Lower lobe of right lung (tissue), 2 donors: ENCODE results near the gene PNPLA1. TPM values are rescaled to one million over a fixed set of nuclear protein-coding genes. Genes with fewer than 3 reads are reported as not detected.

Experiments used
- ATAC-seq, 2 donors: fragments of 200-7000 bp; cut with Tn5 transposase; one replicate each; pipeline ENCODE4 v1.9.1; 2020 to 2022; ENCODE audit warnings: mild to moderate bottlenecking in 2 of 2, moderate library complexity in 2 of 2
- DNase-seq: peaks from one replicate; pipeline ENCODE4 v3.0.0-alpha.2; 2020
- H3K27ac ChIP-seq: fragments of 200-600 bp; one replicate; pipeline ENCODE4 v1.8.0; 2022
- H3K27me3 ChIP-seq: fragments of 200-600 bp; one replicate; pipeline ENCODE4 v1.8.0; 2022; ENCODE audit warnings: low read depth
- H3K36me3 ChIP-seq: fragments of 200-600 bp; one replicate; pipeline ENCODE4 v1.8.0; 2022; ENCODE audit warnings: mild to moderate bottlenecking
- H3K4me1 ChIP-seq: fragments of 200-600 bp; one replicate; pipeline ENCODE4 v1.8.0; 2022
- H3K4me3 ChIP-seq: fragments of 200-600 bp; one replicate; pipeline ENCODE4 v1.8.0; 2022; ENCODE audit warnings: mild to moderate bottlenecking
- H3K9me3 ChIP-seq: fragments of 200-600 bp; one replicate; pipeline ENCODE4 v1.8.0; 2022
- CTCF ChIP-seq: fragments of 200-600 bp; IDR thresholded peaks from one replicate; pipeline ENCODE4 v1.8.0; 2022; ENCODE audit warnings: antibody characterized with exemption, mild to moderate bottlenecking
- intact Hi-C: fragments of 100-400 bp; cut with DNase I; formaldehyde crosslinking; loops from one replicate; pipeline ENCODE4 v1.11.0; 2022
- total RNA-seq: library from RNA; stranded (reverse); fragmentation: NEBNext Ultra II Directional; extraction: Animal tissue kit (Norgen Biotek cat#: 25700); gene quantifications from one replicate; pipeline ENCODE4 v1.2.1, GENCODE V29; 2021
- donor health status: DM: no; HTN: yes; CAD: no; lungs with severe emphysema.

PNPLA1 gene
- total RNA-seq, 1 donor from 2014 or later, result 0.27 TPM

DNA sequence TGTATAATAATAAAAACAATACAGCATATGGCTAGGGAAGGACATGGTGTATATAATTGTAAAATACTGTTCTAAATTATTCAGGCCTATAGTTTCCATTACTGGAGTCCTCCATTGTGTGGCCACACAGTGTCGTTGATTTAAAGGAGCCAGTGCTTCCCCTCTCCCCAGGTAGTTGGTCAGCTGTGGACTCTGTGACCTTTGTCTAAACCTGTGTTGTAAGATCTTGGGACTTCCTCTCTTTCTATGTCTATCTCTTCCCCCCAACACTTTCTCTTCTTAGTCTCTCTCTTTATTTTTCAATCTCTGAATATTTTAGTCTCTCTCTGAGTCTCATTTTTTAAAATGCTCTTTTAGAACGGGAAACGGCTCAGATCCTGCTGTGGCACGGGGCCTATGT lies 37.7 kb upstream of the PNPLA1 start:
- Histone ChIP-seq H3K27ac (no peak overlapping the region), H3K36me3 (peaks cover 64% of the 10 kb centered on the region), H3K27me3 (no peaks in the 10 kb centered on the region), H3K9me3 (no peaks in the 10 kb centered on the region), H3K4me3 (no peak overlapping the region), H3K4me1 (no peaks in the 10 kb centered on the region)
- intact Hi-C loops, result no loop called here
- ATAC-seq (no peak), DNase-seq (no peak)
- TF ChIP-seq CTCF, result no peak

DNA sequence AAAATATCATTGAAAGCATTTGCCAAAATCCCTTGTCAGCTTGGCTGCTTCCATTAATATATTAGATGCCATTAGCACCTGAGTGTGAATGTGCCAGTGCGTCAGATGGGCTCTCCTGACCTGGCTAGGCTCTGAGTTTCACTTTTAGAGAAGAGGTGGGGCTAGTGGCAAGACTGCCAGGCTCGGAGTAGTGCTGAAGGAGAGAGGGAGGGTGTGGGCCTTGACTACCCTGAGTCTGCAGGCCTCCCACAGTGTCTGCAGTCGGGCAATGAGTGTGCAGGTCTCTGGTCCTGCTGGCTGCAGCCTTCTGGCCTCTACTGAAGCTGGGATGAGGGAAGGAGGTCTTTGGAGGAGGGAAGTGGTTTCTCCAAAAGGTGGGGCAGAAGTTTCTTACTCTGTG lies 34.6 kb upstream of the PNPLA1 start:
- H3K4me1 ChIP-seq, result no peaks in the 10 kb centered on the region
- no peak overlapping the region for H3K27ac ChIP-seq
- no peak overlapping the region for H3K4me3 ChIP-seq
- H3K9me3 ChIP-seq, result no peaks in the 10 kb centered on the region
- no peak for TF ChIP-seq CTCF
- intact Hi-C loops, result no loop called here
- H3K36me3 ChIP-seq, result peaks cover 32% of the 10 kb centered on the region
- ATAC-seq (peak; percentile 63 to 64), DNase-seq (no peak)
- no peaks in the 10 kb centered on the region for H3K27me3 ChIP-seq

- no peak for ATAC-seq
- H3K4me1 ChIP-seq, result no peaks in the 10 kb centered on the region
- H3K36me3 ChIP-seq, result peaks cover 27% of the 10 kb centered on the region
- intact Hi-C loops, result no loop called here
- no peaks in the 10 kb centered on the region for H3K27me3 ChIP-seq
- no peak for TF ChIP-seq CTCF
- DNase-seq, result no peak
- H3K4me3 ChIP-seq, result no peak overlapping the region
- no peaks in the 10 kb centered on the region for H3K9me3 ChIP-seq
- no peak overlapping the region for H3K27ac ChIP-seq
These were observed 34.0 kb upstream of the PNPLA1 start for GRCh38 chr6:36235862-36236261.

DNA sequence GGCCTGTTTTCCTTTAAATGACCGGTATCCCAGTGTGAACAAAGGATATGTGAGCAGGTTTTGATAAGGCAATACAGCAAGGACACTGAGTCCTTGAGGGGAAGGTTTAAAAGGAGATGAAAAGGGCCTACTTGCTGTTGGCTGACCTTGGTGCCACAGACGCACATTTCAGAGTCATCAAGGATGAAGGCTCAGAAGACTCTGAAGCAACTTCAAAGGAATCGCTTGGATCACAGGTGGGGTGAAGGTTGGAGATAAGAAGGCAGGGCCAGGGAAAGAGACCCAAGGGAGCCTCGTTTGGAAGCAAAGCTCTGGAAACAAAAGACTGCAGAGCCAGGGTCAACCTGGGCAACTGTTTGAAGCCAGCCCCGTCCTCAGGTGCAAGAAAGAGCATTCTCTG lies 30.1 kb upstream of the PNPLA1 start:
- Histone ChIP-seq H3K27me3 (no peaks in the 10 kb centered on the region), H3K9me3 (no peaks in the 10 kb centered on the region), H3K36me3 (no peaks in the 10 kb centered on the region), H3K4me1 (no peaks in the 10 kb centered on the region), H3K27ac (no peak overlapping the region), H3K4me3 (no peak overlapping the region)
- DNase-seq (no peak), ATAC-seq (no peak)
- intact Hi-C loops, result no loop called here
- no peak for TF ChIP-seq CTCF

GRCh38 chr6:36241728-36242127 lies 28.1 kb upstream of the PNPLA1 start:
- TF ChIP-seq CTCF, result no peak
- ATAC-seq (peak in 1 of 2 donors; percentile 62), DNase-seq (no peak)
- intact Hi-C loops, result no loop called here
- H3K4me3 ChIP-seq, result no peak overlapping the region
- H3K36me3 ChIP-seq, result no peaks in the 10 kb centered on the region
- H3K27ac ChIP-seq, result no peak overlapping the region
- H3K9me3 ChIP-seq, result no peaks in the 10 kb centered on the region
- H3K27me3 ChIP-seq, result no peaks in the 10 kb centered on the region
- H3K4me1 ChIP-seq, result no peaks in the 10 kb centered on the region

GRCh38 chr6:36242161-36242560 lies 27.7 kb upstream of the PNPLA1 start:
- intact Hi-C loops, result no loop called here
- TF ChIP-seq CTCF, result no peak

More at GRCh38 chr6:36242161-36242560, 27.7 kb upstream of the PNPLA1 start:
- H3K4me1 ChIP-seq, result no peaks in the 10 kb centered on the region
- ATAC-seq, result no peak
- no peaks in the 10 kb centered on the region for H3K9me3 ChIP-seq
- no peaks in the 10 kb centered on the region for H3K27me3 ChIP-seq
- H3K27ac ChIP-seq, result no peak overlapping the region
- no peak for DNase-seq
- H3K36me3 ChIP-seq, result no peaks in the 10 kb centered on the region
- H3K4me3 ChIP-seq, result no peak overlapping the region
